SK-N-DZ (cell line): ENCODE results near the gene GRIA2.
A peak's percentile ranks its signal among the peaks of the same experiment; 100 is the strongest.
"Not testable (repeated sequence)": the region's sequence is repeated elsewhere in the genome, so short reads cannot be mapped to it uniquely, and the experiment has no call there.

Experiments used
- DNase-seq: peaks from one replicate; pipeline ENCODE4 v3.0.0-alpha.2; 2015; ENCODE audit warnings: low spot score

The GRIA2 gene

GRCh38 chr4:157258165-157258564 lies 37.6 kb downstream of the GRIA2 start:
- DNase-seq = not testable (repeated sequence)

DNA sequence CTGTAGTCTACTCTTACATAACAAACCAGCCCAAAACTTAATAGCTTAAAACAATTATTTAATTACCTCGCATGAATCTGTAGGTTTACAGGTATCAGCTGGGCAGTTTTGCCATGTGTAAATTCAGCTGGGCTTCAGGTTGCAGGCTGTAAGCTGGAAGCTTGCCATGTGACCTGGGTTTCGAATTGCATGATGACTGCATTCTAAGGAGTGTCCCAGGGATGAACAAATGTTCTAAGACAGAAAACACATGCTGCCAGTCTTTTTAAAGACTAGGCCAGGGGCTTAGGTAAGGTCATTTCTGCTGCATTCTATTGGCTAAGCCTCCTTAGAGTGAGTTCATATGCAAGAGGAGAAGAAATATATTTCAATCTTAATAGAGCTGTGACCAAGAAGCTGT lies 44.8 kb downstream of the GRIA2 start:
- DNase-seq = peak; percentile 1

GRCh38 chr4:157270108-157270507 lies 49.6 kb downstream of the GRIA2 start:
- no peak for DNase-seq

- DNase-seq = no peak
These were observed 50.0 kb downstream of the GRIA2 start for GRCh38 chr4:157270552-157270951.

DNA sequence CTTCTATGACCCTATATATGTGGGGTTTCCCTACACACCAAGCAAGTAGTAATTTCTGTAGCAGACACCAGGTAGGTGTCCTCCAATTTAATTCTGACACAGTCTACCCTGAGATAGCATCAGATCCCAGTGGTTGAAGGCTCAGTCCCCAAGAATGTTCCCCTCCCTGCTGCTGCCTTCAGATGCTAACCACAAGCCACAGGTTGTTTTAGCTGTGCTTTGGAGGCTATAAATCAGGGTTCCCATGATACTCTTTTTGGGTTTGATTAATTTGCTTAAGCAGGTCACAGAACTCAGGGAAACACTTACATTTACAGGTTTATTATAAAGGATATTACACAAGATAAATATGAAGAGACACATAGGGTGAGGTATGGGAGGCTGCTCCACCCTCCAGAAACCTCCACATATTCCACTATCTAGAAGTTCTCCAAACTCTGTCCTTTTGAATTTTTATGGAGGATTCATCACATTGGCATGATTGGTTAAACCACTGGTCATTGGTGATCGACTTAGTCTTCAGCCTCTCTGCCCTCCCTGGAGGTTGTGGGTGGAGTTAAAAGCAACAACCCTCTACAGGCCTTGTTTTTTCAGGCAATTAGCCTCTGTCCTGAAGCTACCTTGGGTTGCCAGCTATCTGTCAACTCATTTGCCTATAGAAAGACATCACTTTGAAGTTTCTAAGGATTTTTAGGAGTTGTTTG lies 50.8 kb downstream of the GRIA2 start:
- no peak for DNase-seq

DNA sequence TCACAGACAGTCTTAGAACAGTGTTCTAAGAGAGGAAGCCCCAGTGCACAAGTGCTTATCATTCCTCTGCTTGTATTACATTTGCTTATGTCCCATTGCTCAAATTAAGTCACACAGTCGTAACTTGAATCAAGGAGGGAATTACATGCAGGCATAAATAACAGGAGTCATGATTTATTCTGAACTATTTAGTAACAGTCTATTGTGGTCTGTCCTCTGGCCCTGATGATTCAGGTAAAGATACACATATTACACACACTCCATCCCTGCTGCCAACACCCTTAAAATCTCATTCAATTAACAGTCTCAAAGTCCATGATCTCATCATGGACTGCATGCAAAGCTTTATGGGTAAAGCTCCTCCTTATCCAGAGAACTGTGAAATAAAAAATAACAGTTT lies 60.1 kb downstream of the GRIA2 start:
- DNase-seq = no peak

DNA sequence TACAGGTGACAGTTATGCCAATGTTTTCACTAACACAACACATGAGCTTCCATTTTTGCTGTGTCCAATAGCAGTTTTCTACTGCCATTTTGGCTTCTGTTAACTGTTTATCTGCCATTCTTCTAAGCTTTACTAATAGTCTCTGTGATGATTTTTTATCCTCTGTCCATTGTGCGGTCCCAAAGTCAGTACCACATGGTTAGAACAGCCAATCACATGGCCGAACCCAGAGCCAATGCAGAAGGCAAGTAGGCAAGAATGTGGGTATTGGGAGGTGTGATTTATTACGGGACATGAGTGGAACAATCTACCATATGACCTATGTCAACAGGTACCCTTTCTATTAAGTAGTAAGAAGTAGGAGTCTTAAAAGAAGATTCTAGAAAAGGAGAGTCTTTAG lies 61.5 kb downstream of the GRIA2 start:
- DNase-seq = no peak

GRCh38 chr4:157287445-157287844 lies 66.9 kb downstream of the GRIA2 start:
- no peak for DNase-seq

- DNase-seq = no peak
These were observed 70.1 kb downstream of the GRIA2 start for GRCh38 chr4:157290622-157291021.

DNA sequence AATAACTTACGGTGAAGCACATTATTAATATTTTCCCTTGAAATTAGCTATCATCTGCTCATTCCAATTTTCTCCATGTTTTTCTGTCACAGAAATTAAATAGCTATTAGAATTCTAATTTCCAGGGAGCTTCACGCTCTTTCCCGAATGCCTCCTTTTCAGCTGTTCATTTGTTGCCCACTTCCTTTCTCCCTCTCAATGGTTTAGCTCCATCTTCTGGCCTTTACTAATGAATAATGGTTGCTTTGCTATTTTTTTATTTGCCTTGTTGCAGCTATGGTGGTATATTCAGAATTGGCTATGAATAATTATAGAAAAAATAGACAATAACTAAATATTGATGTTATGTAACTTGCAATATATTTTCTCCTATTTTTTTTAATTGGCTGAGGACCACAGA lies 70.5 kb downstream of the GRIA2 start:
- no peak for DNase-seq

GRCh38 chr4:157293673-157294072 lies 73.1 kb downstream of the GRIA2 start:
- no peak for DNase-seq

GRCh38 chr4:157294575-157294974 lies 74.0 kb downstream of the GRIA2 start:
- DNase-seq = no peak

- DNase-seq = no peak
These were observed 80.2 kb downstream of the GRIA2 start for GRCh38 chr4:157300701-157301100.

- no peak for DNase-seq
These were observed 83.0 kb downstream of the GRIA2 start for GRCh38 chr4:157303471-157303960.

GRCh38 chr4:157304769-157305168 lies 84.2 kb downstream of the GRIA2 start:
- no peak for DNase-seq

DNA sequence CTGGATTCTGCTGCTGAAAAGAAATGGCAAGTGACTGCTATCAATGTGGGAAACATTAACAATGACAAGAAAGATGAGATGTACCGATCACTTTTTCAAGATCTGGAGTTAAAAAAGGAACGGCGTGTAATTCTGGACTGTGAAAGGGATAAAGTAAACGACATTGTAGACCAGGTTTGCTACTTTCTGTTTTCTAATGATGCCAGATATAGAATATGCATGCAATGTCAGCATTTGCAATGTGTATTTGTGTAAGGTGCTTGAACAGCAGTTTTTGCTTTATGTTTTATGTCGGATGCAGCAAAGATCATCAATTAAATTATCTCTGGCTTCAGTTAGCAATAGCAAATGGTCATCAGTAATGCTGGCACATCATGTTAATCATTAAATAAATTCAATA lies 92.2 kb downstream of the GRIA2 start:
- DNase-seq = no peak

GRCh38 chr4:157314906-157315305 lies 94.4 kb downstream of the GRIA2 start:
- no peak for DNase-seq

- no peak for DNase-seq
These were observed 95.4 kb downstream of the GRIA2 start for GRCh38 chr4:157315968-157316367.

DNA sequence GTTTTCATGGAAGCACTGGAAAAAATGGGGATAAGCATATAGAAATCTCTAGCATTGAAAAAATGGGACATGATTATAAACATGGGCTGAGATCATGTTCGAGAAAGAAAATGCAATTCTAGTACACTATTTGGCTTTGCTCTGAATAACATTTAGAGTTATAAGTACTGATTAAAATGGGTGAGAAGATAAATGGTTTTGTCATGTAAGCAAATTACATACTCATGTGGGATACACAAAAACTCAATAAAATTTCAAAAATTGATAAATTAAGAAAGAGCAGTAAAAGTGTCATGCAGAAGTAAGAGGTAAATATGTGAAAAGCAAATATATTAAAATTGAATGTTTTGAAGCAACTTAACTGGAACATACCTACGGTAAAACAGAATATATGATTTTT lies 99.6 kb downstream of the GRIA2 start:
- DNase-seq = no peak

DNA sequence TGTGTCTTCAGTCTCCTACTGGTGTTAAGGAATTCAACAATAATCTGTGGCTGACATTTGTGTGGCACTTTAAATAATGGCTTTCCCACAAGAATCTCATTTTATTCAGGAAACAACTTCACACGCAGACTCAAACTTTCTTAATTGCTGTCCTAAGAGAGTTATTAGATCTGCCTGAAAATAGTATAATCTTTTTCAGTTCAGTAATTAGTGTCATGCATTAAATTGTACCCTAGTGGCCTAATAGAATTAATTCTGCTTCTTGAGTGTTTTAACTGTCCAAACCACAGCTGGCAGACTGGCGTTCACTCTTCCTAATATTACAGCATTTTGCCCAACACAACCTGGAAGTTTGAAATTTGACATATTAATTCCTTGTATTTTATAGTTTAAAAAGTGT lies 107.1 kb downstream of the GRIA2 start:
- DNase-seq = no peak

DNA sequence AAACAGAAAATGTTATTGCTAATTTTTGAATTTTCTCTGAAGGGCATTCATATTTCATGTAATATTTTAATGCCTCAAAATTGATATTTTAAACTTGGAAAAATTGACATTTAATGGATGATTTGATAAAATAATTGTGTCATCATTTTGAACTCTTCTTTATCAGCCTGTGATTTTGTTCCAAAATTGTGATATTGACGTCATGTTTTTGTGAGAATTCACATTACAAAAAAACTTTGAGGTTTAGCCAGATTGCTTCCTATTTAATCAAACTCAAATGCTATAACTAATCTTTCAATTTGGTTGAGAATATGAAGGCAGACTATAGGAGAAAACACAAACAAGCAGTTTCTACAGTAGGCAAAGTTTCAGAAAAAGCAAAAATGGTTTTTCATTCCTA lies 137.4 kb downstream of the GRIA2 start:
- DNase-seq = no peak

GRCh38 chr4:157358439-157358838 lies 137.9 kb downstream of the GRIA2 start:
- no peak for DNase-seq

DNA sequence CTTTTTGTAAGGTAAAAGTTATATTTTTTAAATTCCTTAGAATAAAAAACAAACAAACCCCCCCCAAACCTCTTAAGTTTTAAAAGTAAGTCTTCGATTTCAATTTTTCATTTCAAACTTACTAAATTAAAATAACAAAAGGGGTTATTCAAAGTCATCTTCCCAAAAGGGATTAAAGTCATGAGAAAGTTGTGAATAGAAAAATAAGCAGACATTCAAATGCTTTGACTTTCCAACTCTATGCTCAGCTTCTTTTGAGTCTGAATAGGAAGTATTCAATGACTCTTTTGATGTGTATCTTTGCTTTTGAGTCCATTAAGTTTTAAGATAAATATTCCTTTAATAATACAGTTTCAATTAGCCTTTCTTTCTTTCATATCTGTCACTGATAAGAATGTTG lies 138.3 kb downstream of the GRIA2 start:
- no peak for DNase-seq

GRCh38 chr4:157363360-157363759 lies 142.8 kb downstream of the GRIA2 start:
- no peak for DNase-seq
